ENCODE data around the gene HMCN1.
A peak's percentile ranks its signal among the peaks of the same experiment; 100 is the strongest.

HMCN1 gene

DNA sequence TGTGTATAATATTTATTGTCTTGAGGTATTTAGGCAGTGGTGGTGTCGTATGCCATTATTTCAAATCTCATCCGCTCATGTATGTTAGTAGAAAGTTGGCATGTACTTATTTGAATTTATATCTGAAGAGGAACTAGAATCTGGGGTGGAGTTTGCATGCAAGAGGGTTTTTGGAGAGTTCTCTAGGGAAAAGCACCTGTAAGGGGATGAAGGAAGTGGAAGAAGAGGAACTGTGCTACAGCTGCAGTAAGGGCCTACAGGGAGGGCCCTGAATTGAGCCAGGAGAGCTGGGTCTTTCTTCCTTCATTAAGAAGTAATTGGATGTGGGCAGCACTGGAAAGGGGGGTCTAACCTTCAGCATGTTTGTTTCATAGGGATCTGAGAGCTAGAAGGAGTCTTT, 197.2 kb downstream of the HMCN1 start:
- TF ChIP-seq, protein P1, sequence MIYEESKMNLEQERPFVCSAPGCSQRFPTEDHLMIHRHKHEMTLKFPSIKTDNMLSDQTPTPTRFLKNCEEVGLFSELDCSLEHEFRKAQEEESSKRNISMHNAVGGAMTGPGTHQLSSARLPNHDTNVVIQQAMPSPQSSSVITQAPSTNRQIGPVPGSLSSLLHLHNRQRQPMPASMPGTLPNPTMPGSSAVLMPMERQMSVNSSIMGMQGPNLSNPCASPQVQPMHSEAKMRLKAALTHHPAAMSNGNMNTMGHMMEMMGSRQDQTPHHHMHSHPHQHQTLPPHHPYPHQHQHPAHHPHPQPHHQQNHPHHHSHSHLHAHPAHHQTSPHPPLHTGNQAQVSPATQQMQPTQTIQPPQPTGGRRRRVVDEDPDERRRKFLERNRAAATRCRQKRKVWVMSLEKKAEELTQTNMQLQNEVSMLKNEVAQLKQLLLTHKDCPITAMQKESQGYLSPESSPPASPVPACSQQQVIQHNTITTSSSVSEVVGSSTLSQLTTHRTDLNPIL (CRISPR knock-in tag; IDR thresholded peaks at IDR 0.05; ENCODE audit: low read depth): no peak
- TF ChIP-seq OSR1 (CRISPR knock-in tag; IDR thresholded peaks at IDR 0.05): no peak
- no peak for ATAC-seq

DNA sequence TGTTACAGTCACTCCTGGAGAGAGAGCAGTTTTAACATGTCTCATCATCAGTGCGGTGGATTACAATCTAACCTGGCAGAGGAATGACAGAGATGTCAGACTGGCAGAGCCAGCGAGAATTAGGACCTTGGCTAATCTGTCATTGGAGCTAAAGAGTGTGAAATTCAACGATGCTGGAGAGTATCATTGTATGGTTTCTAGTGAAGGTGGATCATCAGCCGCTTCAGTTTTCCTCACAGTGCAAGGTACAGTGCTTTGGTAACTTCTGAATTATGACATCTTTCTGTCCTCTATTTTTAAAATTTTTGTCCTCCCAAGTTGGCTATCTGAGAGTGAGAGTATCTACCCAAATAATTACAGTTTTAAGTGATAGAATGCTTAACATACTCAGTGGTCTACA, 199.4 kb downstream of the HMCN1 start:
- peak; percentile 57 for ATAC-seq
- TF ChIP-seq RARB (CRISPR knock-in tag; IDR thresholded peaks at IDR 0.05) (no peak), ZC3H10 (CRISPR knock-in tag; IDR thresholded peaks at IDR 0.05) (no peak), GLIS3 (CRISPR knock-in tag; IDR thresholded peaks at IDR 0.05) (no peak), ZNF565 (CRISPR knock-in tag; conservative IDR thresholded peaks at IDR 0.05; ENCODE audit: low read depth) (no peak), ZNF70 (CRISPR knock-in tag; IDR thresholded peaks at IDR 0.05) (no peak), PPARA (CRISPR knock-in tag; IDR thresholded peaks at IDR 0.05; ENCODE audit: borderline replicate concordance) (no peak), SNAI2 (CRISPR knock-in tag; IDR thresholded peaks at IDR 0.05) (no peak), BACH2 (CRISPR knock-in tag; IDR thresholded peaks at IDR 0.05; ENCODE audit: borderline replicate concordance) (no peak), ARNTL (CRISPR knock-in tag; IDR thresholded peaks at IDR 0.05; ENCODE audit: borderline replicate concordance, low read depth) (no peak), CSDC2 (CRISPR knock-in tag; IDR thresholded peaks at IDR 0.05) (no peak), ZFP30 (CRISPR knock-in tag; IDR thresholded peaks at IDR 0.05) (no peak), ZFP3 (CRISPR knock-in tag; IDR thresholded peaks at IDR 0.05) (no peak)
- TF ChIP-seq, protein P2, sequence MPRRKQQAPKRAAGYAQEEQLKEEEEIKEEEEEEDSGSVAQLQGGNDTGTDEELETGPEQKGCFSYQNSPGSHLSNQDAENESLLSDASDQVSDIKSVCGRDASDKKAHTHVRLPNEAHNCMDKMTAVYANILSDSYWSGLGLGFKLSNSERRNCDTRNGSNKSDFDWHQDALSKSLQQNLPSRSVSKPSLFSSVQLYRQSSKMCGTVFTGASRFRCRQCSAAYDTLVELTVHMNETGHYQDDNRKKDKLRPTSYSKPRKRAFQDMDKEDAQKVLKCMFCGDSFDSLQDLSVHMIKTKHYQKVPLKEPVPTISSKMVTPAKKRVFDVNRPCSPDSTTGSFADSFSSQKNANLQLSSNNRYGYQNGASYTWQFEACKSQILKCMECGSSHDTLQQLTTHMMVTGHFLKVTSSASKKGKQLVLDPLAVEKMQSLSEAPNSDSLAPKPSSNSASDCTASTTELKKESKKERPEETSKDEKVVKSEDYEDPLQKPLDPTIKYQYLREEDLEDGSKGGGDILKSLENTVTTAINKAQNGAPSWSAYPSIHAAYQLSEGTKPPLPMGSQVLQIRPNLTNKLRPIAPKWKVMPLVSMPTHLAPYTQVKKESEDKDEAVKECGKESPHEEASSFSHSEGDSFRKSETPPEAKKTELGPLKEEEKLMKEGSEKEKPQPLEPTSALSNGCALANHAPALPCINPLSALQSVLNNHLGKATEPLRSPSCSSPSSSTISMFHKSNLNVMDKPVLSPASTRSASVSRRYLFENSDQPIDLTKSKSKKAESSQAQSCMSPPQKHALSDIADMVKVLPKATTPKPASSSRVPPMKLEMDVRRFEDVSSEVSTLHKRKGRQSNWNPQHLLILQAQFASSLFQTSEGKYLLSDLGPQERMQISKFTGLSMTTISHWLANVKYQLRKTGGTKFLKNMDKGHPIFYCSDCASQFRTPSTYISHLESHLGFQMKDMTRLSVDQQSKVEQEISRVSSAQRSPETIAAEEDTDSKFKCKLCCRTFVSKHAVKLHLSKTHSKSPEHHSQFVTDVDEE (CRISPR knock-in tag; IDR thresholded peaks at IDR 0.05): no peak
- TF ChIP-seq, protein P3, sequence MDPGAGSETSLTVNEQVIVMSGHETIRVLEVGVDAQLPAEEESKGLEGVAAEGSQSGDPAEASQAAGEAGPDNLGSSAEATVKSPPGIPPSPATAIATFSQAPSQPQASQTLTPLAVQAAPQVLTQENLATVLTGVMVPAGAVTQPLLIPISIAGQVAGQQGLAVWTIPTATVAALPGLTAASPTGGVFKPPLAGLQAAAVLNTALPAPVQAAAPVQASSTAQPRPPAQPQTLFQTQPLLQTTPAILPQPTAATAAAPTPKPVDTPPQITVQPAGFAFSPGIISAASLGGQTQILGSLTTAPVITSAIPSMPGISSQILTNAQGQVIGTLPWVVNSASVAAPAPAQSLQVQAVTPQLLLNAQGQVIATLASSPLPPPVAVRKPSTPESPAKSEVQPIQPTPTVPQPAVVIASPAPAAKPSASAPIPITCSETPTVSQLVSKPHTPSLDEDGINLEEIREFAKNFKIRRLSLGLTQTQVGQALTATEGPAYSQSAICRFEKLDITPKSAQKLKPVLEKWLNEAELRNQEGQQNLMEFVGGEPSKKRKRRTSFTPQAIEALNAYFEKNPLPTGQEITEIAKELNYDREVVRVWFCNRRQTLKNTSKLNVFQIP (CRISPR knock-in tag; IDR thresholded peaks at IDR 0.05; ENCODE audit: borderline replicate concordance, low read depth): no peak
- TF ChIP-seq, protein P4, sequence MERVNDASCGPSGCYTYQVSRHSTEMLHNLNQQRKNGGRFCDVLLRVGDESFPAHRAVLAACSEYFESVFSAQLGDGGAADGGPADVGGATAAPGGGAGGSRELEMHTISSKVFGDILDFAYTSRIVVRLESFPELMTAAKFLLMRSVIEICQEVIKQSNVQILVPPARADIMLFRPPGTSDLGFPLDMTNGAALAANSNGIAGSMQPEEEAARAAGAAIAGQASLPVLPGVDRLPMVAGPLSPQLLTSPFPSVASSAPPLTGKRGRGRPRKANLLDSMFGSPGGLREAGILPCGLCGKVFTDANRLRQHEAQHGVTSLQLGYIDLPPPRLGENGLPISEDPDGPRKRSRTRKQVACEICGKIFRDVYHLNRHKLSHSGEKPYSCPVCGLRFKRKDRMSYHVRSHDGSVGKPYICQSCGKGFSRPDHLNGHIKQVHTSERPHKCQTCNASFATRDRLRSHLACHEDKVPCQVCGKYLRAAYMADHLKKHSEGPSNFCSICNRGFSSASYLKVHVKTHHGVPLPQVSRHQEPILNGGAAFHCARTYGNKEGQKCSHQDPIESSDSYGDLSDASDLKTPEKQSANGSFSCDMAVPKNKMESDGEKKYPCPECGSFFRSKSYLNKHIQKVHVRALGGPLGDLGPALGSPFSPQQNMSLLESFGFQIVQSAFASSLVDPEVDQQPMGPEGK (CRISPR knock-in tag; IDR thresholded peaks at IDR 0.05; ENCODE audit: borderline replicate concordance): no peak

DNA sequence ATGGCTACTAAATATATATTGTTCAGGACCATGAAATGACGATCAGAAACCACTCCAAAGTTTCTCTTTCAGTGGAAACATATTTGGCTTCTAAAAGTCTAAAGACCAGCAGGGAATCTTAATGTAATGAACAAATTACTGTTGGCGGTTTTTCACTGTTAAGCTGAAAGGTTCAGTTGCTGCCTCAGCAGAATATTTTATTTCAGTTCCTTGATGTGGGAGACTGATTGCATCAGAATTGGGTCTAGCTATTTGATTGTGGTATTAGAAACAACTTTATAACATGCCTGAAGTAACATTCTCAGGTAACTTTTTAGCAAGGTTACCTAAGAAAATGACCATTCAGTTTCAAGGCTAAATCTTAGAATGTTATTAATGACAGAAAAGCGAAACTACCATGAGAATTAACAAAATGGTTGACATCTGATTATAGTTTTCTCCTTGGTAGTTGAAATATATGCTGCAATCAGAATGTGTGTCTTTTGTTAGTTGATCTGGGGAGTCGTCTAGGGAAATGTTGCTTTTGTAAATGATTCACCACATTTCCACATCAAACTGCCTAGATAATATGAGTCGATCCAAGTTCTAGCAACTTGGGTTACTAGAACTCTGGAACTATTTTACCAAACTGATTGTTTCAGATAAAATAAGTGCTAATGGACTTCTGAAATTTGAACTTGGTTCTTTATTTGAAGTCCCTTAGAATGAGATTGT, 200.4 kb downstream of the HMCN1 start:
- peak; percentile 32; the same call in 2 of the 3 replicates for ATAC-seq
- TF ChIP-seq TCF4 (CRISPR knock-in tag; IDR thresholded peaks at IDR 0.05; ENCODE audit: borderline replicate concordance) (no peak), CSDC2 (CRISPR knock-in tag; IDR thresholded peaks at IDR 0.05) (no peak), ESRRG (CRISPR knock-in tag; IDR thresholded peaks at IDR 0.05) (no peak), ZFP3 (CRISPR knock-in tag; IDR thresholded peaks at IDR 0.05) (no peak), PPARA (CRISPR knock-in tag; IDR thresholded peaks at IDR 0.05; ENCODE audit: borderline replicate concordance) (no peak), ZNF8 (CRISPR knock-in tag; IDR thresholded peaks at IDR 0.05) (no peak), GLIS3 (CRISPR knock-in tag; IDR thresholded peaks at IDR 0.05) (no peak), ZC3H10 (CRISPR knock-in tag; IDR thresholded peaks at IDR 0.05) (no peak), OSR1 (CRISPR knock-in tag; IDR thresholded peaks at IDR 0.05) (no peak), SNAI2 (CRISPR knock-in tag; IDR thresholded peaks at IDR 0.05) (no peak), RARB (CRISPR knock-in tag; IDR thresholded peaks at IDR 0.05) (no peak), ZNF565 (CRISPR knock-in tag; conservative IDR thresholded peaks at IDR 0.05; ENCODE audit: low read depth) (no peak), ZNF70 (CRISPR knock-in tag; IDR thresholded peaks at IDR 0.05) (no peak), ZFP30 (CRISPR knock-in tag; IDR thresholded peaks at IDR 0.05) (no peak), ARNTL (CRISPR knock-in tag; IDR thresholded peaks at IDR 0.05; ENCODE audit: borderline replicate concordance, low read depth) (no peak)
- TF ChIP-seq, protein P5, sequence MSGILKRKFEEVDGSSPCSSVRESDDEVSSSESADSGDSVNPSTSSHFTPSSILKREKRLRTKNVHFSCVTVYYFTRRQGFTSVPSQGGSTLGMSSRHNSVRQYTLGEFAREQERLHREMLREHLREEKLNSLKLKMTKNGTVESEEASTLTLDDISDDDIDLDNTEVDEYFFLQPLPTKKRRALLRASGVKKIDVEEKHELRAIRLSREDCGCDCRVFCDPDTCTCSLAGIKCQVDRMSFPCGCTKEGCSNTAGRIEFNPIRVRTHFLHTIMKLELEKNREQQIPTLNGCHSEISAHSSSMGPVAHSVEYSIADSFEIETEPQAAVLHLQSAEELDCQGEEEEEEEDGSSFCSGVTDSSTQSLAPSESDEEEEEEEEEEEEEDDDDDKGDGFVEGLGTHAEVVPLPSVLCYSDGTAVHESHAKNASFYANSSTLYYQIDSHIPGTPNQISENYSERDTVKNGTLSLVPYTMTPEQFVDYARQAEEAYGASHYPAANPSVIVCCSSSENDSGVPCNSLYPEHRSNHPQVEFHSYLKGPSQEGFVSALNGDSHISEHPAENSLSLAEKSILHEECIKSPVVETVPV (CRISPR knock-in tag; IDR thresholded peaks at IDR 0.05): no peak
- TF ChIP-seq, protein P2 (CRISPR knock-in tag; IDR thresholded peaks at IDR 0.05): no peak
- TF ChIP-seq, protein P4 (CRISPR knock-in tag; IDR thresholded peaks at IDR 0.05; ENCODE audit: borderline replicate concordance): no peak
